IMR-90 (cell line): Measurements from ENCODE around the gene KCTD4. TPM values are rescaled to one million over a fixed set of nuclear protein-coding genes. Genes with fewer than 3 reads are reported as not detected.

Experiments used
- ATAC-seq: fragments of 200-7000 bp; cut with Tn5 transposase; 2 replicates; pipeline ENCODE4 v1.9.1; 2020; ENCODE audit warnings: low read depth, mild to moderate bottlenecking, moderate library complexity
- BruUV-seq: library from RNA; stranded (reverse); fragments of 400-500 nt; replicated peaks from 2 replicates; lab custom pipeline; 2021; lab: Mats Ljungman, UMichigan
- CTCF ChIA-PET: fragments of 300-600 bp; formaldehyde crosslinking; extraction: SDS; loops from one replicate; lab custom pipeline; 2021; ENCODE audit warnings: antibody characterized with exemption; lab: Yijun Ruan, JAX
- POLR2A ChIA-PET: fragments of 300-600 bp; sonication (Branson Sonifier 250); formaldehyde crosslinking; loops from one replicate; lab custom pipeline; 2022; ENCODE audit warnings: antibody characterized with exemption; ENCODE audit not compliant: unreplicated experiment; lab: Charles Lee
- DNase-seq: peaks from one replicate; pipeline ENCODE4 v3.0.0; 2013
- H2AFZ ChIP-seq: replicated peaks from 2 replicates; pipeline ENCODE3; 2013; ENCODE audit warnings: low read length, mild to moderate bottlenecking; ENCODE audit not compliant: poor library complexity
- H2AK5ac ChIP-seq: 2 replicates; pipeline ENCODE4 v1.6.1; 2013; ENCODE audit warnings: low read depth, low read length, inconsistent platforms
- H2AK9ac ChIP-seq: replicated peaks from 2 replicates; pipeline ENCODE3; 2013; ENCODE audit warnings: mild to moderate bottlenecking, low read depth, low read length, moderate library complexity; ENCODE audit not compliant: poor library complexity
- H2BK120ac ChIP-seq: 2 replicates; pipeline ENCODE4 v1.6.1; 2013; ENCODE audit warnings: low read depth, low read length, inconsistent platforms
- H2BK15ac ChIP-seq: 3 replicates; pipeline ENCODE4 v1.6.1; 2013; ENCODE audit warnings: low read depth, low read length, inconsistent platforms
- H2BK20ac ChIP-seq: 2 replicates; pipeline ENCODE4 v1.6.1; 2013; ENCODE audit warnings: low read depth, mild to moderate bottlenecking, inconsistent platforms, low read length, moderate library complexity
- H2BK5ac ChIP-seq: 2 replicates; pipeline ENCODE4 v1.6.1; 2013; ENCODE audit warnings: mild to moderate bottlenecking, low read depth, low read length, inconsistent platforms; ENCODE audit not compliant: poor library complexity, severe bottlenecking
- H3K14ac ChIP-seq: replicated peaks from 2 replicates; pipeline ENCODE4 v1.6.1; 2013; ENCODE audit warnings: low read depth, low read length, inconsistent platforms
- H3K18ac ChIP-seq: 2 replicates; pipeline ENCODE4 v1.6.1; 2013; ENCODE audit warnings: low read depth, low read length, control low read depth
- H3K23ac ChIP-seq: 2 replicates; pipeline ENCODE4 v1.6.1; 2013; ENCODE audit warnings: low read depth, low read length, inconsistent platforms
- H3K27ac ChIP-seq: 2 replicates; pipeline ENCODE4 v1.5.1; 2013; ENCODE audit warnings: mild to moderate bottlenecking, control low read depth, low read length; ENCODE audit not compliant: insufficient read depth
- H3K27me3 ChIP-seq: 2 replicates; pipeline ENCODE4 v1.6.1; 2013; ENCODE audit warnings: low read length; ENCODE audit not compliant: control insufficient read depth, insufficient read depth
- H3K36me3 ChIP-seq: 2 replicates; pipeline ENCODE4 v1.6.1; 2013; ENCODE audit warnings: low read length, mixed read lengths; ENCODE audit not compliant: control insufficient read depth, insufficient read depth
- H3K4ac ChIP-seq: 2 replicates; pipeline ENCODE4 v1.6.1; 2013; ENCODE audit warnings: low read depth, low read length, inconsistent platforms
- H3K4me1 ChIP-seq: 2 replicates; pipeline ENCODE4 v1.6.1; 2013; ENCODE audit warnings: low read length, mixed read lengths; ENCODE audit not compliant: control insufficient read depth, insufficient read depth
- H3K4me2 ChIP-seq: 2 replicates; pipeline ENCODE4 v1.6.1; 2013; ENCODE audit warnings: low read depth, mild to moderate bottlenecking, control low read depth, low read length, moderate library complexity
- H3K4me3 ChIP-seq: 2 replicates; pipeline ENCODE4 v1.5.1; 2013; ENCODE audit warnings: low read depth, mild to moderate bottlenecking, control low read depth, low read length, moderate library complexity; ENCODE audit not compliant: insufficient read depth
- H3K56ac ChIP-seq: 2 replicates; pipeline ENCODE4 v1.6.1; 2013; ENCODE audit warnings: low read length, inconsistent platforms; ENCODE audit not compliant: insufficient read depth; ENCODE audit errors: extremely low read depth
- H3K79me1 ChIP-seq, 2 experiments: 2 replicates each; pipeline ENCODE4 v1.6.1; 2013; ENCODE audit warnings: low read length in 2 of 2, inconsistent platforms in 1 of 2, low read depth in 1 of 2
- H3K9ac ChIP-seq: 2 replicates; pipeline ENCODE4 v1.6.1; 2013; ENCODE audit warnings: low read depth, low read length, control low read depth
- H3K9me1 ChIP-seq: 2 replicates; pipeline ENCODE4 v1.6.1; 2013; ENCODE audit warnings: low read length, inconsistent platforms; ENCODE audit not compliant: insufficient read depth
- H3K9me3 ChIP-seq: 2 replicates; pipeline ENCODE4 v1.6.1; 2013; ENCODE audit warnings: low read length; ENCODE audit not compliant: control insufficient read depth, insufficient read depth
- H4K20me1 ChIP-seq: 2 replicates; pipeline ENCODE4 v1.6.1; 2013; ENCODE audit warnings: low read length, inconsistent platforms; ENCODE audit not compliant: insufficient read depth
- H4K5ac ChIP-seq: 2 replicates; pipeline ENCODE4 v1.6.1; 2013; ENCODE audit warnings: mild to moderate bottlenecking, low read depth, low read length, control low read depth
- H4K8ac ChIP-seq, 2 experiments: 2 replicates each; pipeline ENCODE4 v1.6.1; 2013; ENCODE audit warnings: low read depth in 2 of 2, low read length in 2 of 2, control low read depth in 1 of 2, inconsistent platforms in 1 of 2
- H4K91ac ChIP-seq: 2 replicates; pipeline ENCODE4 v1.6.1; 2013; ENCODE audit warnings: low read depth, low read length, inconsistent platforms; ENCODE audit not compliant: insufficient read depth
- BHLHE40 ChIP-seq: fragments of 150-350 bp; IDR thresholded peaks from 2 replicates; pipeline ENCODE4 v1.6.1; 2016; ENCODE audit warnings: mild to moderate bottlenecking, low read depth, low read length
- CEBPB ChIP-seq: IDR thresholded peaks from 2 replicates; pipeline ENCODE4 v1.6.1; 2012; ENCODE audit warnings: low read depth, low read length, improper control_type of control experiment
- CHD1 ChIP-seq: IDR thresholded peaks from 2 replicates; pipeline ENCODE4 v1.6.1; 2012; ENCODE audit warnings: low read depth, low read length, improper control_type of control experiment
- FOS ChIP-seq: fragments of 150-350 bp; IDR thresholded peaks from 2 replicates; pipeline ENCODE4 v1.6.1; 2016; ENCODE audit warnings: low read depth, low read length
- MAFK ChIP-seq: IDR thresholded peaks from 2 replicates; pipeline ENCODE4 v1.6.1; 2012; ENCODE audit warnings: low read depth, low read length, improper control_type of control experiment
- MAZ ChIP-seq: IDR thresholded peaks from 2 replicates; pipeline ENCODE4 v1.6.1; 2012; ENCODE audit warnings: low read depth, mild to moderate bottlenecking, low read length, improper control_type of control experiment, moderate library complexity, borderline replicate concordance
- MXI1 ChIP-seq: IDR thresholded peaks from 2 replicates; pipeline ENCODE4 v1.6.1; 2012; ENCODE audit warnings: low read depth, mild to moderate bottlenecking, low read length, moderate library complexity, borderline replicate concordance
- NFE2L2 ChIP-seq: fragments of 150-350 bp; IDR thresholded peaks from 2 replicates; pipeline ENCODE4 v1.6.1; 2016; ENCODE audit warnings: low read depth, mild to moderate bottlenecking, low read length
- POLR2A ChIP-seq: IDR thresholded peaks from 2 replicates; pipeline ENCODE4 v1.6.1; 2012; ENCODE audit warnings: mild to moderate bottlenecking, low read depth, low read length
- RAD21 ChIP-seq: IDR thresholded peaks from 2 replicates; pipeline ENCODE4 v1.6.1; 2012; ENCODE audit warnings: low read length, improper control_type of control experiment
- RCOR1 ChIP-seq: IDR thresholded peaks from 2 replicates; pipeline ENCODE4 v1.6.1; 2012; ENCODE audit warnings: mild to moderate bottlenecking, low read length, improper control_type of control experiment; ENCODE audit not compliant: insufficient replicate concordance
- RFX5 ChIP-seq: IDR thresholded peaks from 2 replicates; pipeline ENCODE4 v1.8.0; 2012; ENCODE audit warnings: low read depth, mild to moderate bottlenecking, low read length, moderate library complexity
- SMC3 ChIP-seq: fragments of 150-350 bp; IDR thresholded peaks from 2 replicates; pipeline ENCODE4 v1.6.1; 2016; ENCODE audit warnings: low read depth, mild to moderate bottlenecking, antibody characterized with exemption, low read length, moderate library complexity
- WGBS, 2 experiments: methylation state at CpG; one replicate each; pipeline versions ENCODE4 v1.1.5 to v1.1.7; 2013; ENCODE audit warnings: missing lambda C conversion rate in 2 of 2; ENCODE audit not compliant: insufficient read length in 1 of 2; ENCODE audit errors: extremely low coverage in 2 of 2; 5-methylcytosine and 5-hydroxymethylcytosine counted together
- dilution Hi-C: fragments of 300-500 bp; cut with HindIII; formaldehyde crosslinking; loops from one replicate; pipeline ENCODE4 v1.14.3; 2018; ENCODE audit warnings: low sequenced_read_pairs; ENCODE audit not compliant: unreplicated experiment
- in situ Hi-C: fragments of 300-500 bp; cut with MboI; formaldehyde crosslinking; loops from 3 replicates; pipeline ENCODE4 v1.14.3; 2019; ENCODE audit warnings: low sequenced_read_pairs, inconsistent platforms, mixed read lengths
- intact Hi-C: fragments of 100-400 bp; cut with micrococcal nuclease; formaldehyde crosslinking; loops from 2 replicates; pipeline ENCODE4 v1.10.0; 2022
- polyA plus RNA-seq, 3 experiments: library from polyadenylated mRNA; depleted of rRNA; stranded (reverse); fragments of >200 nt; gene quantifications; 2 replicates each; pipeline ENCODE4 v1.2.3, GENCODE V29; 2012; ENCODE audit warnings: low replicate concordance in 1 of 3
- total RNA-seq: library from RNA; depleted of rRNA; stranded (reverse); fragments of >200 nt; gene quantifications from 2 replicates; pipeline ENCODE4 v1.2.3, GENCODE V29; 2012
- TF ChIP-seq, protein P1 (sequence below): fragments of 150-350 bp; IDR thresholded peaks from 2 replicates; pipeline ENCODE4 v1.6.1; 2017; ENCODE audit warnings: mild to moderate bottlenecking, antibody characterized with exemption, low read length, low read depth
- TF ChIP-seq, protein P2 (sequence below): fragments of 150-350 bp; IDR thresholded peaks from 2 replicates; pipeline ENCODE4 v1.6.1; 2016; ENCODE audit warnings: low read depth, mild to moderate bottlenecking, low read length, moderate library complexity, borderline replicate concordance
- TF ChIP-seq, protein P3 (sequence below): conservative IDR thresholded peaks from 2 replicates; pipeline ENCODE4 v1.5.1; 2012; ENCODE audit warnings: mild to moderate bottlenecking, low read depth, low read length, improper control_type of control experiment

KCTD4 gene
- total and polyA plus RNA-seq, 2 of the 4 experiments (the other 2 are of a cell fraction), result 0.53 to 0.72 TPM

DNA sequence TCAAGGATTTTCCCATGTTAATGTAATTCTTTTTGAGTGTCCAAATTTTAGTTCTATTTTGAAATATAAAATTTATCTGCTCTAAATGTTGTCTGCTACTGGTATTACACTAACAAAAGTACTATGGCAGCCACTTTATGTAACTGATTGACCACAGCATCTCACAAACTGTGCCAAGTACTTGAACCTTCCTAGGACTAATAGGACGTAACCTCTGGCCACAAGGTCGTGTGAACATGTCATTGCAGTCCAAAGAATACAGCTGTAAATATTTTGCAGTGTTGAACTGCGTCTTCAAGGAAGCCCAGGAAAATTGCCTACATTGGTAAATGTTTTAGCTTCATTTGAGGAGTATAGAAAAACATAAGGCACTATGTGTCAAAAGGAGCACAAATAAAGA is 1.9 kb downstream of the KCTD4 start:
- 0 out of 4 replicates have a peak overlapping the region, but pooled peaks of 1 of the 2 experiments have one; percentile 24 for H4K8ac ChIP-seq
- H3K4ac ChIP-seq, result peak overlapping the region; percentile 12; the same call in 1 of the 2 replicates
- H3K18ac ChIP-seq, result peak overlapping the region; percentile 67; the same call in 1 of the 2 replicates
- peaks cover 11% of the 10 kb centered on the region for H3K9me1 ChIP-seq
- no peak overlapping the region for H2BK20ac ChIP-seq
- POLR2A ChIA-PET, result no interaction called here
- intact Hi-C loops, result loop anchor here (5.0 kb wide), 1 partner anchor 77 kb away; the partner anchor contains the start of gene GTF2F2
- H2AK9ac ChIP-seq, result no peak overlapping the region
- ATAC-seq, result no peak
- no peak overlapping the region for H3K9ac ChIP-seq
- H4K20me1 ChIP-seq, result no peaks in the 10 kb centered on the region
- H2AFZ ChIP-seq, result no peak overlapping the region
- TF ChIP-seq RCOR1 (no peak), NFE2L2 (no peak), POLR2A (no peak), CEBPB (no peak), SMC3 (no peak), BHLHE40 (no peak), MAFK (no peak), RFX5 (no peak), MAZ (no peak), RAD21 (no peak), FOS (no peak), MXI1 (no peak), CHD1 (no peak)
- TF ChIP-seq, protein P1, sequence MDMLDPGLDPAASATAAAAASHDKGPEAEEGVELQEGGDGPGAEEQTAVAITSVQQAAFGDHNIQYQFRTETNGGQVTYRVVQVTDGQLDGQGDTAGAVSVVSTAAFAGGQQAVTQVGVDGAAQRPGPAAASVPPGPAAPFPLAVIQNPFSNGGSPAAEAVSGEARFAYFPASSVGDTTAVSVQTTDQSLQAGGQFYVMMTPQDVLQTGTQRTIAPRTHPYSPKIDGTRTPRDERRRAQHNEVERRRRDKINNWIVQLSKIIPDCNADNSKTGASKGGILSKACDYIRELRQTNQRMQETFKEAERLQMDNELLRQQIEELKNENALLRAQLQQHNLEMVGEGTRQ, result no peak
- TF ChIP-seq, protein P2, sequence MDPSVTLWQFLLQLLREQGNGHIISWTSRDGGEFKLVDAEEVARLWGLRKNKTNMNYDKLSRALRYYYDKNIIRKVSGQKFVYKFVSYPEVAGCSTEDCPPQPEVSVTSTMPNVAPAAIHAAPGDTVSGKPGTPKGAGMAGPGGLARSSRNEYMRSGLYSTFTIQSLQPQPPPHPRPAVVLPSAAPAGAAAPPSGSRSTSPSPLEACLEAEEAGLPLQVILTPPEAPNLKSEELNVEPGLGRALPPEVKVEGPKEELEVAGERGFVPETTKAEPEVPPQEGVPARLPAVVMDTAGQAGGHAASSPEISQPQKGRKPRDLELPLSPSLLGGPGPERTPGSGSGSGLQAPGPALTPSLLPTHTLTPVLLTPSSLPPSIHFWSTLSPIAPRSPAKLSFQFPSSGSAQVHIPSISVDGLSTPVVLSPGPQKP, result no peak
- TF ChIP-seq, protein P3, sequence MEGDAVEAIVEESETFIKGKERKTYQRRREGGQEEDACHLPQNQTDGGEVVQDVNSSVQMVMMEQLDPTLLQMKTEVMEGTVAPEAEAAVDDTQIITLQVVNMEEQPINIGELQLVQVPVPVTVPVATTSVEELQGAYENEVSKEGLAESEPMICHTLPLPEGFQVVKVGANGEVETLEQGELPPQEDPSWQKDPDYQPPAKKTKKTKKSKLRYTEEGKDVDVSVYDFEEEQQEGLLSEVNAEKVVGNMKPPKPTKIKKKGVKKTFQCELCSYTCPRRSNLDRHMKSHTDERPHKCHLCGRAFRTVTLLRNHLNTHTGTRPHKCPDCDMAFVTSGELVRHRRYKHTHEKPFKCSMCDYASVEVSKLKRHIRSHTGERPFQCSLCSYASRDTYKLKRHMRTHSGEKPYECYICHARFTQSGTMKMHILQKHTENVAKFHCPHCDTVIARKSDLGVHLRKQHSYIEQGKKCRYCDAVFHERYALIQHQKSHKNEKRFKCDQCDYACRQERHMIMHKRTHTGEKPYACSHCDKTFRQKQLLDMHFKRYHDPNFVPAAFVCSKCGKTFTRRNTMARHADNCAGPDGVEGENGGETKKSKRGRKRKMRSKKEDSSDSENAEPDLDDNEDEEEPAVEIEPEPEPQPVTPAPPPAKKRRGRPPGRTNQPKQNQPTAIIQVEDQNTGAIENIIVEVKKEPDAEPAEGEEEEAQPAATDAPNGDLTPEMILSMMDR, result no peak
- H4K5ac ChIP-seq, result no peak overlapping the region; the same call in 1 of the 2 replicates
- dilution Hi-C loops, result no loop called here
- H2BK120ac ChIP-seq, result no peak overlapping the region
- H4K91ac ChIP-seq, result 0 out of 2 replicates have a peak overlapping the region, but pooled peaks have one; percentile 32
- CTCF ChIA-PET, result no interaction called here
- no peak overlapping the region; the same call in 2 of the 3 replicates for H2BK15ac ChIP-seq
- peaks cover 22 to 56% of the 10 kb centered on the region in 2 experiments; a peak in 3 of 4 replicates for H3K79me1 ChIP-seq
- H3K4me1 ChIP-seq, result peaks cover 7% of the 10 kb centered on the region
- no TSS peak for BruUV-seq
- H3K27me3 ChIP-seq, result no peaks in the 10 kb centered on the region
- no peak overlapping the region for H3K4me2 ChIP-seq
- in situ Hi-C loops, result no loop called here
- H3K27ac ChIP-seq, result no peak overlapping the region
- peak overlapping the region; percentile 35; the same call in 1 of the 2 replicates for H2AK5ac ChIP-seq
- no peak overlapping the region for H3K14ac ChIP-seq
- H2BK5ac ChIP-seq, result no peak overlapping the region
- no peak for DNase-seq
- H3K9me3 ChIP-seq, result no peaks in the 10 kb centered on the region
- peaks cover 2% of the 10 kb centered on the region for H3K36me3 ChIP-seq
- 100% methylated on average over 1 of the region's 3 CpGs; no CpG with 5 or more reads in 1 of the 2 experiments for WGBS, 2 experiments
- H3K23ac ChIP-seq, result no peak overlapping the region
- no peak overlapping the region for H3K56ac ChIP-seq
- H3K4me3 ChIP-seq, result no peak overlapping the region
